Measurements from ENCODE around the gene CCDC127. TPM values are rescaled to one million over a fixed set of nuclear protein-coding genes. Genes with fewer than 3 reads are reported as not detected.

CCDC127 gene
- total and polyA plus RNA-seq, 2 of the 4 experiments (the other 2 are of a cell fraction) = 3.2 to 3.9 TPM

- TF ChIP-seq, protein P1, sequence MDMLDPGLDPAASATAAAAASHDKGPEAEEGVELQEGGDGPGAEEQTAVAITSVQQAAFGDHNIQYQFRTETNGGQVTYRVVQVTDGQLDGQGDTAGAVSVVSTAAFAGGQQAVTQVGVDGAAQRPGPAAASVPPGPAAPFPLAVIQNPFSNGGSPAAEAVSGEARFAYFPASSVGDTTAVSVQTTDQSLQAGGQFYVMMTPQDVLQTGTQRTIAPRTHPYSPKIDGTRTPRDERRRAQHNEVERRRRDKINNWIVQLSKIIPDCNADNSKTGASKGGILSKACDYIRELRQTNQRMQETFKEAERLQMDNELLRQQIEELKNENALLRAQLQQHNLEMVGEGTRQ (IDR thresholded peaks at IDR 0.05; ENCODE audit: low read depth, low read length) = no peak
These were observed 44.3 kb downstream of the CCDC127 start (continued) for GRCh38 chr5:173392-174290.

DNA sequence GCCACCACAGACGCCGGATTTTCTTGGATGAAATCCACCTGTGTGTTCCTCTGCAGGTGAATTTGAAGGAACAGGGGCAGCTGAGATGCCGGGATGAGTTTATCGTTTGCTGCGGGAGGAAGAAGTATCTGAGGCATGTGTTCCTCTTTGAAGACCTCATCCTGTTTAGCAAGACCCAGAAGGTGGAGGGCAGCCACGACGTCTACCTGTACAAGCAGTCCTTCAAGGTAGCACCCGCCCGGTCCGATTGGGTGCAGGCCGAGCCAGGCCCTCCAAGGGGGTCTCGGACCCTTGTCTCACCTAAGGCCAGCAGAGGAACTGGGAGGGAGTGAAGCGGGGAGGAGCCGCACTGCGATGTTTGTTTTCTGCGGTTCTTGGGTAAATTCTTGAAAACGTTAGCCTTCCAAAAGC lies 45.1 kb downstream of the CCDC127 start:
- H3K4ac ChIP-seq (ENCODE audit: low read depth, low read length) = no peak overlapping the region
- H3K18ac ChIP-seq (ENCODE audit: low read depth, low read length) = no peak overlapping the region
- BruUV-seq (replicated peaks) = no TSS peak
- ChIA-PET POLR2A (ENCODE audit: unreplicated experiment) (no interaction called here), CTCF (interaction anchor here (2.2 kb wide), 1 partner anchor 15 kb away, joined by 7 read pairs; no protein-coding TSS in a partner anchor)
- H2BK5ac ChIP-seq (ENCODE audit: low read depth, low read length, poor library complexity, severe bottlenecking) = no peak overlapping the region
- H4K5ac ChIP-seq (ENCODE audit: low read depth, low read length) = no peak overlapping the region
- peaks cover 15% of the 10 kb centered on the region; the same call in 1 of the 2 replicates for H3K9me1 ChIP-seq (ENCODE audit: insufficient read depth, low read length)
- no peaks in the 10 kb centered on the region for H4K20me1 ChIP-seq (ENCODE audit: insufficient read depth, low read length)
- no peak overlapping the region for H2AFZ ChIP-seq (replicated peaks; ENCODE audit: low read length, poor library complexity)
- H3K4me2 ChIP-seq (ENCODE audit: low read depth, low read length) = no peak overlapping the region
- in situ Hi-C loops (cut with MboI; ENCODE audit: low sequenced_read_pairs) = no loop called here
- no peak overlapping the region for H2BK15ac ChIP-seq (ENCODE audit: low read depth, low read length)
- H2AK5ac ChIP-seq (ENCODE audit: low read depth, low read length) = no peak overlapping the region
- H3K9me3 ChIP-seq (ENCODE audit: control insufficient read depth, insufficient read depth, low read length) = no peaks in the 10 kb centered on the region
- no peak overlapping the region for H3K14ac ChIP-seq (replicated peaks; ENCODE audit: low read depth, low read length)
- no peaks in the 10 kb centered on the region; a peak in 1 of 4 replicates for H3K79me1 ChIP-seq (ENCODE audit: low read depth in 1 of 2, low read length in 2 of 2)
- H3K4me1 ChIP-seq (ENCODE audit: control insufficient read depth, insufficient read depth, low read length) = peaks cover 15% of the 10 kb centered on the region
- H3K4me3 ChIP-seq (ENCODE audit: insufficient read depth, low read depth, low read length) = no peak overlapping the region
- DNase-seq (no peak), ATAC-seq (ENCODE audit: low read depth) (no peak)
- no peak overlapping the region for H3K23ac ChIP-seq (ENCODE audit: low read depth, low read length)
- H2BK120ac ChIP-seq (ENCODE audit: low read depth, low read length) = no peak overlapping the region
- no peak for TF ChIP-seq NFE2L2 (IDR thresholded peaks at IDR 0.05; ENCODE audit: low read depth, low read length)
- TF ChIP-seq, protein P2, sequence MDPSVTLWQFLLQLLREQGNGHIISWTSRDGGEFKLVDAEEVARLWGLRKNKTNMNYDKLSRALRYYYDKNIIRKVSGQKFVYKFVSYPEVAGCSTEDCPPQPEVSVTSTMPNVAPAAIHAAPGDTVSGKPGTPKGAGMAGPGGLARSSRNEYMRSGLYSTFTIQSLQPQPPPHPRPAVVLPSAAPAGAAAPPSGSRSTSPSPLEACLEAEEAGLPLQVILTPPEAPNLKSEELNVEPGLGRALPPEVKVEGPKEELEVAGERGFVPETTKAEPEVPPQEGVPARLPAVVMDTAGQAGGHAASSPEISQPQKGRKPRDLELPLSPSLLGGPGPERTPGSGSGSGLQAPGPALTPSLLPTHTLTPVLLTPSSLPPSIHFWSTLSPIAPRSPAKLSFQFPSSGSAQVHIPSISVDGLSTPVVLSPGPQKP (IDR thresholded peaks at IDR 0.05; ENCODE audit: borderline replicate concordance, low read depth, low read length) = no peak
- no peak for TF ChIP-seq MXI1 (IDR thresholded peaks at IDR 0.05; ENCODE audit: borderline replicate concordance, low read depth, low read length)
- no peak for TF ChIP-seq RAD21 (IDR thresholded peaks at IDR 0.05; ENCODE audit: low read length)
- no peak for TF ChIP-seq SMC3 (IDR thresholded peaks at IDR 0.05; ENCODE audit: low read depth, low read length)
- TF ChIP-seq RCOR1 (IDR thresholded peaks at IDR 0.05; ENCODE audit: insufficient replicate concordance, low read length) = no peak
- no peak for TF ChIP-seq MAZ (IDR thresholded peaks at IDR 0.05; ENCODE audit: borderline replicate concordance, low read depth, low read length)
- no peak for TF ChIP-seq RFX5 (IDR thresholded peaks at IDR 0.05; ENCODE audit: low read depth, low read length)
- no peak overlapping the region for H3K56ac ChIP-seq (ENCODE audit: extremely low read depth, insufficient read depth, low read length)
- H4K91ac ChIP-seq (ENCODE audit: insufficient read depth, low read depth, low read length) = no peak overlapping the region
- H3K9ac ChIP-seq (ENCODE audit: low read depth, low read length) = no peak overlapping the region
- WGBS, 2 experiments (ENCODE audit: extremely low coverage in 2 of 2, insufficient read length in 1 of 2) = 76% methylated on average over 5 of the region's 17 CpGs; no CpG with 5 or more reads in 1 of the 2 experiments
- H3K27ac ChIP-seq (ENCODE audit: insufficient read depth, low read length) = no peak overlapping the region
- H4K8ac ChIP-seq (ENCODE audit: low read depth in 2 of 2, low read length in 2 of 2) = no peak overlapping the region
- intact Hi-C loops (cut with micrococcal nuclease) = no loop called here
- dilution Hi-C loops (cut with HindIII; ENCODE audit: low sequenced_read_pairs, unreplicated experiment) = no loop called here
- H2AK9ac ChIP-seq (replicated peaks; ENCODE audit: low read depth, low read length, poor library complexity) = no peak overlapping the region
- no peak overlapping the region for H2BK20ac ChIP-seq (ENCODE audit: low read depth, low read length)
- H3K36me3 ChIP-seq (ENCODE audit: control insufficient read depth, insufficient read depth, low read length) = no peaks in the 10 kb centered on the region
- peaks cover 8% of the 10 kb centered on the region for H3K27me3 ChIP-seq (ENCODE audit: control insufficient read depth, insufficient read depth, low read length)
